Breast epithelium (tissue), 3 donors: Measurements from ENCODE around the gene RASL10B.

Experiments used
- POLR2A ChIP-seq: fragments of 450-650 bp; IDR thresholded peaks from one replicate; pipeline ENCODE4 v1.6.1; 2016; ENCODE audit warnings: antibody characterized with exemption, mild to moderate bottlenecking, moderate library complexity
- POLR2AphosphoS5 ChIP-seq, 3 donors: sonication (generic); formaldehyde crosslinking; IDR thresholded peaks; one replicate each; pipeline ENCODE4 v1.6.1; 2017; ENCODE audit warnings: antibody characterized with exemption in 3 of 3
- TF ChIP-seq, protein P1 (sequence below), 3 donors: fragments of 450-650 bp; IDR thresholded peaks; one replicate each; pipeline ENCODE4 v1.5.1; 2016 to 2017; ENCODE audit warnings: antibody characterized with exemption in 3 of 3, mild to moderate bottlenecking in 3 of 3, moderate library complexity in 3 of 3

DNA sequence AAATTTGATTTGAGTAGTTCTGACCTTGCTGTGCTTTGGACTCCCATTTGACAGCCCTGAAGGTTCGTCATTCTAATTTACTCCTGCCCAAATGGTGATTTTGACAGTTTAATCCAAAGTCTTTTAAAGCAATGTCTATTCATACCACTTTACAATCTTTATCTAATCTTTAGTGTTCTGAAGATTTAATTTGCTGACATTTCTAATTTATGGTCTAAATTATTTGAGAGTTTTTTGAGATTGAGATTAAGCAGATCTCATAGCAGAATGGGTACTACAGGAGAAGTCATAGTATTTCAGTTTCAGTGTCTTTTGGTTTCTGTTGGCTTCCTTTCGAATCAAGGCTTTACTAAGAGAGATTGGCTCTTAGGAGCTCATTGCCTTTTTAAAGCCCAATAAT, 32.6 kb upstream of the RASL10B start:
- TF ChIP-seq, protein P1, sequence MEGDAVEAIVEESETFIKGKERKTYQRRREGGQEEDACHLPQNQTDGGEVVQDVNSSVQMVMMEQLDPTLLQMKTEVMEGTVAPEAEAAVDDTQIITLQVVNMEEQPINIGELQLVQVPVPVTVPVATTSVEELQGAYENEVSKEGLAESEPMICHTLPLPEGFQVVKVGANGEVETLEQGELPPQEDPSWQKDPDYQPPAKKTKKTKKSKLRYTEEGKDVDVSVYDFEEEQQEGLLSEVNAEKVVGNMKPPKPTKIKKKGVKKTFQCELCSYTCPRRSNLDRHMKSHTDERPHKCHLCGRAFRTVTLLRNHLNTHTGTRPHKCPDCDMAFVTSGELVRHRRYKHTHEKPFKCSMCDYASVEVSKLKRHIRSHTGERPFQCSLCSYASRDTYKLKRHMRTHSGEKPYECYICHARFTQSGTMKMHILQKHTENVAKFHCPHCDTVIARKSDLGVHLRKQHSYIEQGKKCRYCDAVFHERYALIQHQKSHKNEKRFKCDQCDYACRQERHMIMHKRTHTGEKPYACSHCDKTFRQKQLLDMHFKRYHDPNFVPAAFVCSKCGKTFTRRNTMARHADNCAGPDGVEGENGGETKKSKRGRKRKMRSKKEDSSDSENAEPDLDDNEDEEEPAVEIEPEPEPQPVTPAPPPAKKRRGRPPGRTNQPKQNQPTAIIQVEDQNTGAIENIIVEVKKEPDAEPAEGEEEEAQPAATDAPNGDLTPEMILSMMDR (IDR thresholded peaks at IDR 0.05) = no peak
- TF ChIP-seq POLR2A (no peak), POLR2AphosphoS5 (IDR thresholded peaks at IDR 0.05) (no peak)
